Measurements from ENCODE around the gene FMO5.
"Not testable (repeated sequence)": the region's sequence is repeated elsewhere in the genome, so short reads cannot be mapped to it uniquely, and the experiment has no call there.

FMO5 gene

DNA sequence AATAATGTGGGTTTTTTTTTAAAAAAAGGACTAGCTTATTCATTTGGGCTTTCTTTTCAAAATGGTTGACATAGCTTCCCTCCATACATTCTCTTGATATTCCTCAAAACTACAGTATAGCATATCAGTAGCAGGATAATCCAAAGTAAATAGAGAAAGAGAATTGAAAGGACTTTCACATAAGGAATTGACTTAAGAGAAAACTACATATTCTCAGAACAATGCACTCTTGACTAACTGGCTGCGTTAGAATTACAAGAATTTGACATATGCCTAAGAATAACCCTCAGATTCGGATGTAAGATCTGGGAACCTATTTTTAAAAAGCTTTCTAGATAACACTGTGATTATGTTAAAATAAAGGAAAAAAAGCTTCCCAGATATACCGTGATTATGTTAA is 56.0 kb downstream of the FMO5 start:
- in situ Hi-C loops (cut with HindIII; ENCODE audit: low sequenced_read_pairs), result no loop called here
- DNase-seq (ENCODE audit: low read depth, low spot score), result no peak
- no peak overlapping the region for H3K4me3 ChIP-seq (ENCODE audit: low read depth, low read length)
- TF ChIP-seq, protein P1, sequence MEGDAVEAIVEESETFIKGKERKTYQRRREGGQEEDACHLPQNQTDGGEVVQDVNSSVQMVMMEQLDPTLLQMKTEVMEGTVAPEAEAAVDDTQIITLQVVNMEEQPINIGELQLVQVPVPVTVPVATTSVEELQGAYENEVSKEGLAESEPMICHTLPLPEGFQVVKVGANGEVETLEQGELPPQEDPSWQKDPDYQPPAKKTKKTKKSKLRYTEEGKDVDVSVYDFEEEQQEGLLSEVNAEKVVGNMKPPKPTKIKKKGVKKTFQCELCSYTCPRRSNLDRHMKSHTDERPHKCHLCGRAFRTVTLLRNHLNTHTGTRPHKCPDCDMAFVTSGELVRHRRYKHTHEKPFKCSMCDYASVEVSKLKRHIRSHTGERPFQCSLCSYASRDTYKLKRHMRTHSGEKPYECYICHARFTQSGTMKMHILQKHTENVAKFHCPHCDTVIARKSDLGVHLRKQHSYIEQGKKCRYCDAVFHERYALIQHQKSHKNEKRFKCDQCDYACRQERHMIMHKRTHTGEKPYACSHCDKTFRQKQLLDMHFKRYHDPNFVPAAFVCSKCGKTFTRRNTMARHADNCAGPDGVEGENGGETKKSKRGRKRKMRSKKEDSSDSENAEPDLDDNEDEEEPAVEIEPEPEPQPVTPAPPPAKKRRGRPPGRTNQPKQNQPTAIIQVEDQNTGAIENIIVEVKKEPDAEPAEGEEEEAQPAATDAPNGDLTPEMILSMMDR (IDR thresholded peaks at IDR 0.05; ENCODE audit: low read depth, low read length), result no peak

- TF ChIP-seq, protein P1 (IDR thresholded peaks at IDR 0.05; ENCODE audit: low read depth, low read length), result no peak
- in situ Hi-C loops (cut with HindIII; ENCODE audit: low sequenced_read_pairs), result no loop called here
- DNase-seq (ENCODE audit: low read depth, low spot score), result peak; percentile 34
- H3K4me3 ChIP-seq (ENCODE audit: low read depth, low read length), result no peak overlapping the region
Observed at GRCh38 chr1:147168626-147169058, 56.5 kb downstream of the FMO5 start.

DNA sequence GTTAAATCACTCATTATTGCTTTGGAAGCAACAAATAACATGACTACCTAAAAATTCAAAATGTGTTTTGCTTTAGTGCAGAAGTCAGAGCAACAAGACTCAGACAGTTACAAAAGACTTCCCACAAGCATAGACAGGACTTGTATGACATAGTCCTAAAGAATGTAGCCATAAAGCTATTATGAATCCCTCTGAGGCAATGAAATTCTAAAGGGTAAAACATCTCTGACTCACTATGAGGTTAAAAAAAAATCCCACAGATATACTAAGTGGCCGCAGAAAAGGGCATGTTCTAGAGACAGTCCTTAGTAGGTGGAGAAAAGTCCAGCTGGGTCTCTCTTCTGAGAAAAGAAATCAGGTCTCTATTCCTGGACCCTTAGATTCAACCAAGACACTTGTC is 57.8 kb downstream of the FMO5 start:
- in situ Hi-C loops (cut with HindIII; ENCODE audit: low sequenced_read_pairs), result no loop called here
- no peak overlapping the region for H3K4me3 ChIP-seq (ENCODE audit: low read depth, low read length)
- peak; percentile 96 for DNase-seq (ENCODE audit: low read depth, low spot score)
- TF ChIP-seq, protein P1 (IDR thresholded peaks at IDR 0.05; ENCODE audit: low read depth, low read length), result no peak

- DNase-seq (ENCODE audit: low read depth, low spot score), result no peak
- TF ChIP-seq, protein P1 (IDR thresholded peaks at IDR 0.05; ENCODE audit: low read depth, low read length), result no peak
- in situ Hi-C loops (cut with HindIII; ENCODE audit: low sequenced_read_pairs), result no loop called here
- no peak overlapping the region for H3K4me3 ChIP-seq (ENCODE audit: low read depth, low read length)
Observed at GRCh38 chr1:147163019-147163418, 62.1 kb downstream of the FMO5 start.

DNA sequence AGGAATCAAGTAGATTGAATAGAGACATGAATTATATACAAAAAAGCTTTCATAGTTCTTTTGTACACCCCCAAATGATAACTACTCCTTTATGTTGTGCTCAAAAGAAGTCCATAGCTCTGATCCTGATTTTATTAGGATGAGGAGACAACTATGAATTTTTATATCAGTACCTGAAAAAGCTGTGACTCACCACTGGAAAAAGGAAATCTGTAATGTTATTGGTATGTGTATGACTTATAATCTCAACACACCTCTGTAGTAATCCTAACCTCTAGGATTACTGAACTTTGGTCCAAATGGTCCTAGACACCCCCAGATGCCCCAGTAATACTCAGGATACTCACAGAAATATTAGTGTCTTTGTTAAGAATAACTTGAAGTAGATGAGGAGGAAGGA is 63.0 kb downstream of the FMO5 start:
- H3K4me3 ChIP-seq (ENCODE audit: low read depth, low read length), result no peak overlapping the region
- TF ChIP-seq, protein P1 (IDR thresholded peaks at IDR 0.05; ENCODE audit: low read depth, low read length), result no peak
- no peak for DNase-seq (ENCODE audit: low read depth, low spot score)
- in situ Hi-C loops (cut with HindIII; ENCODE audit: low sequenced_read_pairs), result no loop called here

GRCh38 chr1:147157116-147157515 is 68.0 kb downstream of the FMO5 start:
- in situ Hi-C loops (cut with HindIII; ENCODE audit: low sequenced_read_pairs); DNase-seq (ENCODE audit: low read depth, low spot score); H3K4me3 ChIP-seq (ENCODE audit: low read depth, low read length): not testable (repeated sequence)

GRCh38 chr1:147156642-147157041 is 68.5 kb downstream of the FMO5 start:
- in situ Hi-C loops (cut with HindIII; ENCODE audit: low sequenced_read_pairs), result no loop called here
- H3K4me3 ChIP-seq (ENCODE audit: low read depth, low read length), result no peak overlapping the region
- TF ChIP-seq, protein P1 (IDR thresholded peaks at IDR 0.05; ENCODE audit: low read depth, low read length), result no peak
- no peak for DNase-seq (ENCODE audit: low read depth, low spot score)

Measured in astrocyte of the spinal cord (primary cell).